GM21576 (cell line): ENCODE data around the gene MLH3.
A peak's percentile ranks its signal among the peaks of the same experiment; 100 is the strongest.
"Not testable (repeated sequence)": the region's sequence is repeated elsewhere in the genome, so short reads cannot be mapped to it uniquely, and the experiment has no call there.

ENCODE experiments used
- ATAC-seq: cut with Tn5 transposase; IDR thresholded peaks from one replicate; pipeline ENCODE4 v1.9.1; 2021; ENCODE audit warnings: mild to moderate bottlenecking, moderate library complexity; ENCODE audit not compliant: unreplicated experiment

MLH3 gene

DNA sequence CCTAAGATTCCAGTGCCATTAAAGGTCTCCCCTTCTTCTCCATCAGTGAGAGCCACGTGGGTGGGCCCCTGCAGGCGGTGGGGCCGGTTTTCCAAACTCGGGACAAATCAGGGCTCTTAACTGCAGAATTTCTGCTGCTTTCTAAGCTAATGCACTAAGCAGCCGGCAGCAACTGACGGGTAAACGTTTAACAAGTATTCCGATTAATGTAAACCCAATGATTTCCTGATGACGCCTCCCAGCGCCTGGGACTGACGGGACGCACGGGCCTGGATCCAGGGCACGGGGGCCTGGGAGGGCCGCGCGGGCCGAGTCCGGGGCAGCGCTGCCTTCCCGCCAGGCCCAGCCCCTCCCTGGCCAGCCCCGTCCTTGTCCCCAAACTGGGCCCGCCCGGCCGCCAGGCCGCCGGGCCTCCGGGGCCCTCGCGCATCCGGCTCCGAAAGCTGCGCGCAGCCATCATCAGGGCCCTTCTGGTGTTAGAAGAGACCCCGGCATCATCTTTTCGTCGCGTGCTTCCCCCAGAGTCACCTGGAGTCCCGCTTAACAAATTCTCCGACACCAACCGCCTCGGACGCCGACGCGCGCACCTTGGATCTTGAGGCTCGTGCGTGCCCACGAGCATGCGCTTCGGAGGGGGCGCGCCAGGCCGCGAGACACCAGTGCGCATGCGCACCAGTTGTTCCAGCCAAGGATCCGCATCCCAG lies at the start of gene MLH3:
TSS of gene MLH3 (minus strand) at position 616 of the 704 bp plus-strand sequence. CDS start 1,812 bp downstream, outside the sequence.
- no peak for ATAC-seq

DNA sequence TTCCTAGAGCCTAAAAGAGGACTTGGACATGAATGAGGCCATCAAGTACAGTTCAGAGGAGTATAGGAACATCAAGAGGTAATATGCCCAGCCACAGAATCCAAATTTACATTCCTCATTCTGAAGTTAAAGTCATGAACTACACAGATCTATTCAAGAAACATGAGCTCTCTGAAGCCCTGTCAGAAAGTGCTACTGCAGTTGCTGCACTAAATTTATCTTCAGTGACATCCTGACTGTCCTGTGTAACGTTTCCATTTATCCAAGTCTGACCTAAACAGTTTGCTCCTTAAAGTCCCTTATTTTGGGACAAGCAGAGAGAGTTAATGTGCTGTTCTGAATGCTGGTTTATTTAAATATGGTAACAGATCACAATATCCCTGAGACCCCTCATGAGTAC lies 47.4 kb upstream of the MLH3 start:
- no peak for ATAC-seq

DNA sequence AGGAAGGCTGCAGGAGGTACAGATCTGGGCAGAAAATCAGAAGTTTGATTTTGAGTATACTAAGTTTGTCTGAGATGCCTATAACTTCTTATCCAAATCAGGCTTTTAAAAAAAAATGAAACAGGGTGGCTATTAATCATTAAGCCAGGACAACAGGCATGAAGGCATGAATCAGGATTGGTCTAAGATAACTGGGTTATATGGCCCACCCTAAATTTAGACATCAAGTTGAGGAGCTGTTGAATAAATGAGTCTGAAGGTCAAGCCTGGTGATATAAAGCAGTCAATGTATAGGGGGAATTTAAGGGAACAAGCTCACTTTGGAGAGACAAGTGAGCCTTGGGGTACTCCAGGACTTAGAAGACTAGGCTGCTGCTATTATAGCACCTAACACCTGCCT lies 46.9 kb upstream of the MLH3 start:
- ATAC-seq = no peak

DNA sequence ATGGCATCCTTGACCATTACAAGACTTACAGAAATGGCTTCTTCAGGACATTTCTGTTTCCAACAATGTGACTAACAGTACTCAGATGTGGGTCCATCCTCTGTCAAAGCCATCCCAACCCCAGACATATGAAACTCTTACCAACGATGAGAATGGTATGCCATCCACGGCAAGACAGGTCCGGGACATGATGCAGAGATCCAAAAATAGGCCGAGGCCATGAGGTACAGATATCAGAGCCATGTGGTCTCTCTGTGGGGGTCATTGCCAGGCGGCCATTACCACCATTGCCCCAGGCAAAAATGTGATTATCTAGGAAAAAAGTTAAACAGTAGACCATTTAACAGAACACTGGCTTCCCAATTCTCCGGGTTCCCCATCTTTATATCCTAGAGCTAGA lies 45.7 kb upstream of the MLH3 start:
- no peak for ATAC-seq

DNA sequence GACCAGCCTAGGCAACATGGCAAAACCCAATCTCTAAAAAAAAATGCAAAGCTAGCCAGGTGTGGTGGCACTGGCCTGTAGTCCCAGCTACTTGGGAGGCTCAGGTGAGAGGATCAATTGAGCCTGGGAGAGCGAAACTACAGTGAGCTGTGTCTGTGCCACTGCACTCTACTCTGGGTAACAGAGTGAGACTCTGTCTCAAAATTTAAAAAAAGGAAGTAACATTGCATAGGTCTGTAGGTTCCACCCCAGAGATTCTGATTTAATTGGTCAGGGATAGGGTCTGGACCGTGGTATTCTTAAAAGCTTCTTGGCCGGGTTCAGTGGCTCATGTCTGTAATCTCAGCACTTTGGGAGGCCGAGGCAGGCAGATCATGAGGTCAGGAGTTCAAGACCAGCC lies 44.4 kb upstream of the MLH3 start:
- ATAC-seq = no peak

DNA sequence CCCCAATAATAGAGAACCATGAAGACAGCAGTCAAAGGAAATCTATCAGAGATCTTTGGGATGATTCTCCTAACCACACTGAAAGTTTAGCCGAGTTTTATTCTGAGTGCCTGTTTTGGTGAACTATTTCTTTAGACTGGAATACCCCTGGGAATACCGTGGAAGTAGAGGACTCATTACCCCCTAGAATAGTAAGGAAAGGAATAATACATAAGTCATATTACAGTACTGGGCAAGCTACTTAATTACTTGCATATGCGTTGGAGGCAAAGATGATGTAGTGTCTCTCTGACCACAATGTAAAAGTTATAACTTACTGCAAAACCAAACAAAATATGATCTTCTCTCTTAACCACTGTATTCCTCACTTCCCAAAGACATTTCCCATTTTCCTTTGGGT lies 43.6 kb upstream of the MLH3 start:
- no peak for ATAC-seq

DNA sequence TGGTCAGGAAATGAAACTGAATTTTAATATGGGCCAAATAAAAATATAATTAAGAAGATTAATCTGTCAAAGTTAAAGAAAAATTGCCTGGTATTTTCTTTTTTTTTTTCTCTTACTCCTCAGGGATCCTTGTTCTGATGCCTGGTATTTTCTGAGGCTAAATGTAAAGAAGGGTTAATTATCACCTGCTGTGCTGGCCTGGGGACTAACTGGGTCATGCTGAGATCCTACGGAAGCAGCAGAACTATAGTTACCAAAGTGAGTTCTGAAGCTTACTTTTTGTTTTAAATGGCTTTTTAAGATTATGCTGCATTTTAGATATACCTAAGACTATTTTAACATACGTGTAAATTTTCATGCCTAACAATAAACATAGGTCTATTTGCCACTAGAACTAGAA lies 41.4 kb upstream of the MLH3 start:
- no peak for ATAC-seq

DNA sequence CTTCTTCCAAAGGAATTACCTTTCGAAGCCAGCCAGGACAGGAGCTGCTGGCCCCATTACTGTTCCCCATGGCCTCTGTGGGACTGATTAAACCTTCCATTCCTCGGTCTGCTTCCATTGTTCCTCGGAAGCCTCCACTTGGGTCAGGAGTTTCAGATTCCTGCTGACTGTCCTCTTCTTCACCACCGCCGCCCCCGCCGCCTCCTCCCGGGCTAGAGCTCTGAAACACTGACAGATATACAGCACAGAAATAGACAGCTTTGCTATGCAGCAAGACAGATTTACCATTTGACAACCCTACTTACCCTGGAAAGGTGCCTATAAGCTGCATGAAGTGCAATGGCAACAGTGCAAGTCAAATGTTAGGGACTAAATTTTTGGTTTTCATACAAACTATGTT lies 40.0 kb upstream of the MLH3 start:
- ATAC-seq = no peak

DNA sequence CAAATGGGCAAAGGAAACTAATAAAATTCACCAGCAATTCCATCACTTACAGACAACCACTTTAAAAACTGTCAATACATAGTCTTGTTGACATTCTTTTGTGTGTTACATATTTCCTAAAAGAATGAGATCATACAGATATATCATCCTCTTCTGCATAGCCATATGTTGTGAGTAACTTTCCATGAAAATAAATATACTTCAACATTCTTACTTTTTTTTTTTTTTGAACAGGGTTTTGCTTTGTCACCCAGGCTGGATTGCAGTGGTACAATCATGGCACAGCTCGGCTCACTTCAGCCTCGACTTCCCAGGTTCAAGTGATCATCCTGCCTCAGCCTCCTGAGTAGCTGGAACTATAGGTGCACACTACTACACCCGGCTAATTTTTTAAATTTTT lies 39.1 kb upstream of the MLH3 start:
- no peak for ATAC-seq

DNA sequence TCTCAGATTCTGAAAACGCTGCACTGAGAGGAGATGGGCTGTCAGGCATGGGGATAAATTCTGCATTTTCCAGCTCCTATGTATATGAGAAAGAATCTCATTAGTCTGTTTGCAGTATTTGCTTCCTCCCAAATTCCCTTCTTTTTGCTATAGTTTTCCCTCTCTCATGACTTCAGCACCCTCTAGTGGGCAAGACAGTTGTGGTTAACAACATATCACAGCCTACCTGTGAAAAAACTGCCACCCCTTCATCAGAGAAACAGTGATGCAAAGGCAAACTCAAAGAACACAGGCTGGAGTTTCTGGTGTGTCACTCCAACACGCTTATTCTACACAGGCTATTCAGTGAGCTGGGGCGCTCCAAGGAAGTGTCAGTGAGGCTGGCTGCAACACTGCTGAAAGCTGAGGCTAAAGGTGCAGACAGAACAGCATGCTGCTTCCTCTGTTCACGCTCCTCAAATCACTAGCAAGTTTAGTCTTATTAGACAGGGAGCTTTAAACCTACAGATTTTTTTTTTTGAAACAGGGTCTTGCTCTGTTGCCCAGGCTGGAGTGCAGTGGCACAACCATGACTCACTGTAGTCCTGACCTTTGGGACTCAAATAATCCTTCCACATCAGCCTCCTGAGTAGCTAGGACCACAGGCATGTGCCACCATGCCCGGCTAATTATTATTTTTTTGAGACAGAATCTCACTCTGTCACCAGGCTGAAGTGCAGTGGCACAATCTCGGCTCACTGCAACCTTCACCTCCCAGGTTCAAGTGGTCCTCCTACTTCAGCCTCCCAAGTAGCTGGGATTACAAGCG lies 37.5 kb upstream of the MLH3 start:
- no peak for ATAC-seq

DNA sequence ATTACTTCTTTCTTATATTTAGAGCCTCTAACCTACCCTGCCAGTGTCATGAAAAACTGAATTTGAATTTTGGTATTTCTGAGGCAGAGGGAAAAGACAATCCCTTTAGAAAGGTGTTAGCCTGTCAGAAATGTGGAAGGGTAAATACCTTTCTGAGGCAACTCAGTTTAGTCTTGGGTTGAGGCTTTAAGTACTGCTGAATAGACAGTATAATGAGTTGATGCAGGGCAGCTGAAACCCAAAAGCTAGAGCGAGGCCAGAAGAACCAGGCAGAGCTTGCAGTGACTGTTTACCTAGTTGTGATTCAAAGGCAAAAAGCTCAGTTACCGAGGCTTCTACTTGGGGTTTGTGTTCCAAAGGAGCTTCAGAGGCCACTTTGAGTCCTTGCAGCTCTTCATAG lies 36.9 kb upstream of the MLH3 start:
- ATAC-seq = no peak

DNA sequence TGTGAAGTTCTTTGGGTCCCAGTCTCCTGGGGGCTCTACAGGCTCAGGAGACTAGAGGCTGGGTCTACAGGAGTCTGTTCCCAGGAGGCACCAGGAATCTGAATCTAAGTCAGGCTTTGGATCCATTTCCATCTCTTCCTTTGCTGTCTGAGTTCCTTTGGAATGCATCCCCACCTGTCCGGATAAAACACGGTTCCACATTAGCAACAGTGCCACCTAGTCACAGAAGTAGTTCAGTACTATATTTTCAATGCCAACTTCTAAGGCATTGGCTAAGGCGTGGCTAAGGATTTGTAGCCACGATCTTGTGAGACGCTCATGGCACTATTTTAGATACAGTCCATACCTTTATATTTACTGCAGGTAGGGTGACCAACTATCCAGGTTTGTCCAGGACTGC lies 33.2 kb upstream of the MLH3 start:
- no peak for ATAC-seq

DNA sequence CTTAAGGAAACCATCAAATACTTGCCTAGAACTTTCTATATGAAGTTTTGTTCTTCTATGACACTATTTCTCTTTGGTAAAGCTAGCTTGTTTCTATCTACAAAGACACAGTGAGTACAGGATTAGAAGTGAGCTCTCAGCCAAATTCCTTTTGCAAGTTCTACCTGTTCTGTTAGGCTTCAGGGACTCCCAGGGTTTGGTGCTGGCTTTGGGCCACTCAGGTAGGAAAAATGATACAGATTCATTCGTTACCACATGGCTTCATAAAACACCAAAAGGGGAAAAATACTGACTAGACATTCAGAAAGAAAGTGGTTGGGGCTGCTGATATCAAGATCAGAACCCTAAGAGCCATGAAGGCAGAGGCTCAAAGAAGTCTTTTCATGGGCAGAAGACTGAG lies 32.0 kb upstream of the MLH3 start:
- ATAC-seq = no peak

DNA sequence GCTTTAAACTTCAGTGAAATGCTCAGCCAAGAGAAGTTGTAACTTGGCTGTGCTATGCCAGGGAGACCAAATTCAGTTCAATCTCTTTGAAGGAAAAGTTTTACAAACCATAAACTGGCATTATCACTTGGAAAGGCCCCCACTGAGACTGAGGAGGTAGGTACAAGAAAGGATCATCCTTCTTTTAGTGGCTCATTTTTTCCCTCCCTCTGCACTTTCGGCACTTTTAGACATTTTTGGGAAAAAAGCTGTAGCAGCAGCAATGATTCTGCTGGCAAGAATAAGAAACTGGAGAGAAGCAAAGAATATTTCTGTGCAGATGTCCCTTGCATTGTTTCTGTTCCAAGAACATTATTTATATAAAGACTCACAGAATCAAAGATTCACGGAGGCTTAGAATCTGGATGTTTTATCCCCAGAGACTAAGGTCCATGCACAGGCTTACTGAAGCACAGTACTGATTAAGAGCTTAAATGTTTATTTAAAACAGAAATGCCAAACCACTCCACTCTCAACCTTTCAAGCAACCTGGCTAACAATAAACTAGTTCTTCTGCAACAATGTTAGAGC lies 30.5 kb upstream of the MLH3 start:
- ATAC-seq = no peak

DNA sequence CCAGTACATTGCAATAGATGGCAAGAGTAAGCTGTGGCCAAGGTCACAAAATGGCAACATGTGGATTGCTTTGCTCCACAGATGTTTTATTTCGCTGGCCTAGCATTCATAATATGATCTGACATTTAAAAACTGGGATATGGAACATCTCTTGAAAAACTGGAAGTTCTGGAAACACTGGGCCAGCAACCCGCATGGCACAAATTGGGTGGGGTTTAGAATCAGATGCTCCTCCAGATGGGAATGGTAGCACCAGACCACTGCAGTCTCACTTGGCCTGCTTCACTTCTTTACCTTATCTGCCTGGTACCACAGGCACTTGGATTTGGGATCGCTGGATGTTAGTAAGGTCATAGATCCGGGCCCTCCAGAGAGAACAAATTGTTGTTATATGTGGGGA lies 28.3 kb upstream of the MLH3 start:
- no peak for ATAC-seq

DNA sequence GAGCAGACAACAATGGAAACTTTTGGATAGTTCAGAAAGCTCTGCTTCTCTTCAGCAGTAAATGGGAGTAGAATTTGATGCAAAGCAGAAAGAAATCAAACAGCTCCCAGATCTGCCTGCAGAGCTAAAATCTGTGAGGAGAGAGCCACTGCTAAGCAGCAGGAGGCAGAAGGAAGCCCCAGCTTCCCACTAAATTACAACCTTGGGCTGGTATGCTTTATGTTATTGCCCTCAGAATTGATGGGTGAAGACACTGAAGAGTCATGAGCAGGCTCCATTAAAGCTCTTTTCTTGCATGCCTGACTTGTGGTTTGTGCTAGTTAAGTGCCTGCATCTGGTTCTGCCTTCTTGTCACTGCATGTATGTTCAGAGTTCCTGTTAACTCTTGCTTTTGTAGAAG lies 26.5 kb upstream of the MLH3 start:
- ATAC-seq = no peak

DNA sequence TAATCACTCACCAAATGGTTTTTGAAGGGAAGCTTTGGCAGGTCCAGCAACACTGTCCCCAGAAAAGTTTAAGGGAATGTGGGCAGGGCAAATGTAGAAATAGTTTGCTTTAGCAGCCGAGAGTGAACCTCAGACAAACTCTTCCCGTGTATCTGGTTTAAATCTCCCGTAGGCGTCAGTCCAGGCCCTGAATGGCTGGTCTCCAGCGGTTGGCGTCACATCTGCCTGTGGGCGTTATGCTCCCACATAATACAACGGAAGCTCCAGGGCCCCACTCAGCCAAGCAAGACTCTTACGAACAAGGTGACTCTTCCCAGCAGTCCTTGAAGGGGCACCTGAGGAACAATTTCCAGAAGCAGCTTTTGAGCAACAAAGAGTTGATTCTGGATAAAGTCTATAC lies 19.1 kb upstream of the MLH3 start:
- ATAC-seq = no peak

DNA sequence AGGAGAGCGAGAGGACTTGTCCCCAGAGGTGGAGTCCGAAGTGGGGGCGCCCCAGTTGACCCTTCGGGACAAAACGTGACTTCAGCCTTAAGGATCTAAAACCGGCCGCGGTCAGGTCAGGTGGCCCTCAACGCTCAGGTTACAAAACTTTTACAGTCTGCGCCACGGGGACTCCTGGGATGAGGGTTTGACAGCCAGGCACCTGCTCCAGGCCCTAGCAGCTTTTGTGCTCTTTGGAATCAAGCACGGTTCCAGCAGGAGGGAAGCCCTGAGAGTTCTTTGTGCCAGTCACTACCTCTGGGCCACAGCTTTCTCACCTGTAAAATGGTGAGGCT lies 18.5 kb upstream of the MLH3 start:
- no peak for ATAC-seq

DNA sequence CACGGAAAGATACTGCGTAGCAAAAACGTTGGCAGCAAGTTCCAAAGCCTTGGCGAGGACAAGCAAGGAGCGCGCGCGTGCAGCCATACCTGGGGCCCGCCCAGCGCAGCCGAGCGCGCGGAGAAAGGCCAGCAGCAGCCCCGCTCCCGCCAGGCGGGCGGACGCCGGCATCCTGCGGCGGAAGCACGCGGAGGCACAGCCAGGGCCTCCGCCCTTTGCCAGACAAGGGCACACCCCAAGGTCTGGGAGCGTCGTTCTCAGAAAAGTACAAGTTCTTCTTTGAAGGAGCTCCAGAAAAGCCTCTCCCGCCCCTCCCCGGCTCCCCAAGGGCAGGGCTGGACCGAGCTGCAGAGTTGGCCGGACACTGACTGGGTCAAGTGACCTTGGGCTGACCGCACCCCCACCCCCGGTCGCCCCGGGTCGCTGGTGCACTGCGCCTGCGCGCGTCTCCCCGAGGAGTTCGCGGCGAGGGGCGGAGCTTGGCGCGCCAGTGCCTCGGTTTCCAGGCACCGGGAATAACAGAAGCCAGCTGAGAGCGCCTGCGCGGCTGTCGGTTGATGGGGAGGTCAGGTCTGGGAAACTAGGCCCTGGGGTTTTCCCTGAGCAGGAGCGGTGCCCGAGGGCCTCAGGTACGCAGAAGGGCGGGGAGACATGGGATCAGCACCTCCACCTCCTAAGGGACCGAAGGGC lies 18.0 kb upstream of the MLH3 start, which contains the start of gene ZC2HC1C:
TSS of gene ZC2HC1C (plus strand) at position 521 of the 690 bp plus-strand sequence. CDS start 933 bp downstream, outside the sequence.
- ATAC-seq = peak; percentile 53

DNA sequence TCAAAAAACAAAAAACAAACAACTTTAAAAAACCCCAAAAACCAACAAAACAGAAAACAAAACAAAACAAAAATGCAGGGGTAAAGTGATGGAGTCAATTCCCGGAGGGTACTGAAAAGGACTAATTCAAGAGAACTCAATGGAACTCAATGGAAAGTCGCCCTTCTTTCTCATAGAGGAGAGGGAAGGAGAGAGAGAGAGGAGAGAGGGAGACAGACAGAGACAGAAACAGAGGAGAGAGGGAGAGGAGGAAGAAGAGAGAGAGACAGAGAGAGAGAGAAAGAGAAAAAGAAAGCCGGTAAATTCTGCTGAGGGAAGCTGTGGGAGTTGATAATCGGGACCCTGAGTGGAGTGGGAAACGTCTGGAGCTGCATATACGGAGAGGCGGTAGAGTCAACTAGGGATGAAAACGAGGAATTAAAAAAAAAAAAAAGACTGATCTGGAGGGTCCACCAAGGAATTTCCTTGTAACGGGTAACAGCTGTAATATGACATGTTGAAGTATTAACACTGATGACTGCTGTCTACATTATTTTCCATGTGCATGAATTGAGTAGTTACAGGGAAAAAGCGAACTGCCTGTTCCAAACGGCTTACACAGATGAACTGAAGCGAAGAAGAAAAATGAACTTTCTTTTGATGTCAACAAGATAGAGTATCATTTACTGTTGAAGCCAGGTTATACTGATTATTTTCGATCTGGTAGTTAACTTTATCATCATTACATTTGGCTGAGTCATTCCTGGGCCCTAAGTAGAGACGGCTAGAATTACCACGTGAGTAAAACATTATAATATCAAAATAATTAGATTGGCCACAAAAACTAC lies 17.2 kb upstream of the MLH3 start:
- no peak for ATAC-seq

DNA sequence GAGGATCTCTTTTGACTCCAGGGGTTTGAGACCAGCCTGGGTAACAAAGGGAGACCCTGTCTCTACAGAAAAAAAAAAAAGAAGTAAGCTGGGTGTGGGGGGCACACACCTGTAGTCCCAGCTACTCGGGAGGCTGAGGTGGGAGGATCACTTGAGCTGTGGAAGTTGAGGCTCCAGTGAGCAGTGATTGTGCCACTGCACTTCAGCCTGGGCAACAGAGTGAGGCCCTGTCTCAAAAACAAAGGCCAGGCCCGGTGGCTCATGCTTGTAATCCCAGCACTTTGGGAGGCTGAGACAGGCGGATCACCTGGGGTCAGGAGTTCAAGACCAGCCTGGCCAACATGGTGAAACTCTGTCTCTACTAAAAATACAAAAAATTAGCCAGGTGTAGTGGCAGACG lies 16.5 kb upstream of the MLH3 start:
- not testable (repeated sequence) for ATAC-seq
